ENCODE data around the gene NEFH.

Gene NEFH

GRCh38 chr22:29456211-29456671 lies 23.8 kb upstream of the NEFH start:
- Histone ChIP-seq H3K27ac (ENCODE audit: low read depth, low read length, poor library complexity, severe bottlenecking) (no peak overlapping the region), H2AFZ (ENCODE audit: low read length) (no peak overlapping the region), H3K4me3 (ENCODE audit: low read depth, low read length, poor library complexity, severe bottlenecking) (no peak overlapping the region), H3K36me3 (ENCODE audit: insufficient read depth, low read length) (no peaks in the 10 kb centered on the region), H3K9me3 (ENCODE audit: low read length) (no peaks in the 10 kb centered on the region), H3K9ac (ENCODE audit: low read length) (no peak overlapping the region), H3K4me2 (ENCODE audit: low read length) (no peak overlapping the region), H3K9me2 (ENCODE audit: low read depth, low read length) (no peaks in the 10 kb centered on the region), H3K4me1 (ENCODE audit: insufficient read depth, low read length, severe bottlenecking) (no peaks in the 10 kb centered on the region), H3K79me2 (ENCODE audit: insufficient read depth, low read length) (no peaks in the 10 kb centered on the region), H3F3A (ENCODE audit: insufficient read depth, low read length) (no peaks in the 10 kb centered on the region), H3K27me3 (ENCODE audit: insufficient read depth, low read length) (no peaks in the 10 kb centered on the region), H4K20me1 (ENCODE audit: insufficient read depth, low read length) (no peaks in the 10 kb centered on the region)
- no peak for TF ChIP-seq EZH2 (IDR thresholded peaks at IDR 0.05; ENCODE audit: borderline replicate concordance, low read length)
- TF ChIP-seq, protein P1, sequence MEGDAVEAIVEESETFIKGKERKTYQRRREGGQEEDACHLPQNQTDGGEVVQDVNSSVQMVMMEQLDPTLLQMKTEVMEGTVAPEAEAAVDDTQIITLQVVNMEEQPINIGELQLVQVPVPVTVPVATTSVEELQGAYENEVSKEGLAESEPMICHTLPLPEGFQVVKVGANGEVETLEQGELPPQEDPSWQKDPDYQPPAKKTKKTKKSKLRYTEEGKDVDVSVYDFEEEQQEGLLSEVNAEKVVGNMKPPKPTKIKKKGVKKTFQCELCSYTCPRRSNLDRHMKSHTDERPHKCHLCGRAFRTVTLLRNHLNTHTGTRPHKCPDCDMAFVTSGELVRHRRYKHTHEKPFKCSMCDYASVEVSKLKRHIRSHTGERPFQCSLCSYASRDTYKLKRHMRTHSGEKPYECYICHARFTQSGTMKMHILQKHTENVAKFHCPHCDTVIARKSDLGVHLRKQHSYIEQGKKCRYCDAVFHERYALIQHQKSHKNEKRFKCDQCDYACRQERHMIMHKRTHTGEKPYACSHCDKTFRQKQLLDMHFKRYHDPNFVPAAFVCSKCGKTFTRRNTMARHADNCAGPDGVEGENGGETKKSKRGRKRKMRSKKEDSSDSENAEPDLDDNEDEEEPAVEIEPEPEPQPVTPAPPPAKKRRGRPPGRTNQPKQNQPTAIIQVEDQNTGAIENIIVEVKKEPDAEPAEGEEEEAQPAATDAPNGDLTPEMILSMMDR (IDR thresholded peaks at IDR 0.05; ENCODE audit: low read length), result no peak

DNA sequence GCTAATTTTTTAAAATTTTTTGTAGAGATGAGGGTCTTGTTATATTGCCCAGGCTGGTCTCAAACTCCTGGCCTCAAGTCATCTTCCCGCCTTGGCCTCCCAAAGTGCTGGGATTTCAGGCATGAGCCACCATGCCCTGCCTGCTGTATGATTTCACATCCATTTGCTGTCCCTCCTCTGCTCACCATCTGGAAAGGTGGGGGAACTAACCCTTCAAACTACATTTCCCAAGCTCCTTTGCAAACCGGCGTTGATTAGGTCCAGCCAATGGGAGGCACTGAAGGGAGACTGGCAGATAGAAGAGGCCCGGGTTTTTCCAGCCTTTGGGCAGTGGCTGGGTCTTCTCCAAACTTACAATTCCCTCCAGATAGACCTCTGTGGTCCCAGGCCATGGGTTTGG lies 22.3 kb upstream of the NEFH start:
- no peaks in the 10 kb centered on the region for H3K27me3 ChIP-seq (ENCODE audit: insufficient read depth, low read length)
- no peak overlapping the region for H2AFZ ChIP-seq (ENCODE audit: low read length)
- no peaks in the 10 kb centered on the region for H3K4me1 ChIP-seq (ENCODE audit: insufficient read depth, low read length, severe bottlenecking)
- H3K4me2 ChIP-seq (ENCODE audit: low read length), result no peak overlapping the region
- no peaks in the 10 kb centered on the region for H3F3A ChIP-seq (ENCODE audit: insufficient read depth, low read length)
- no peaks in the 10 kb centered on the region for H3K9me2 ChIP-seq (ENCODE audit: low read depth, low read length)
- H3K9me3 ChIP-seq (ENCODE audit: low read length), result no peaks in the 10 kb centered on the region
- H4K20me1 ChIP-seq (ENCODE audit: insufficient read depth, low read length), result no peaks in the 10 kb centered on the region
- H3K79me2 ChIP-seq (ENCODE audit: insufficient read depth, low read length), result no peaks in the 10 kb centered on the region
- no peak overlapping the region for H3K9ac ChIP-seq (ENCODE audit: low read length)
- H3K27ac ChIP-seq (ENCODE audit: low read depth, low read length, poor library complexity, severe bottlenecking), result no peak overlapping the region
- H3K4me3 ChIP-seq (ENCODE audit: low read depth, low read length, poor library complexity, severe bottlenecking), result no peak overlapping the region
- TF ChIP-seq, protein P1 (IDR thresholded peaks at IDR 0.05; ENCODE audit: low read length), result no peak
- no peak for TF ChIP-seq EZH2 (IDR thresholded peaks at IDR 0.05; ENCODE audit: borderline replicate concordance, low read length)
- H3K36me3 ChIP-seq (ENCODE audit: insufficient read depth, low read length), result no peaks in the 10 kb centered on the region

DNA sequence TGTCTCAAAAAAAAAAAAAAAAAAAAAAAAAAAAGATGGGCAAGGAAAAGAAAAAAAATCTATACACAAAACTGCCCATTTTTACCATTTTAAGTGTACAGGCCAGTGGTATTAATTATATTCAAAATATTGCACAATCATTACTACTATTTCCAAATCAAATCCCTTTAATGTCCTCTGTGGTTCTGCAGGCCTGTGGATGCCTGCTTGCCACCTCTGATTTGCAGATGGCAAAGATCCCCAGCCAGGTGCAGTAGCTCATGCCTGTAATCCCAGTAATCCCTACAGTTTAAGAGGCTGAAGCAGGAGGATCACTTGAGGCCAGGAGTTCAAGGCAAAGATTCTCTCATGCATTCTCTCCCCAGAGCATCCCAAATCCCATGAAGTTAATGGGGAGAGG lies 21.5 kb upstream of the NEFH start:
- H3K9me2 ChIP-seq (ENCODE audit: low read depth, low read length), result no peaks in the 10 kb centered on the region
- no peak overlapping the region for H3K9ac ChIP-seq (ENCODE audit: low read length)
- H3K4me2 ChIP-seq (ENCODE audit: low read length), result no peak overlapping the region
- H3K4me3 ChIP-seq (ENCODE audit: low read depth, low read length, poor library complexity, severe bottlenecking), result no peak overlapping the region
- no peaks in the 10 kb centered on the region for H3K79me2 ChIP-seq (ENCODE audit: insufficient read depth, low read length)
- H4K20me1 ChIP-seq (ENCODE audit: insufficient read depth, low read length), result no peaks in the 10 kb centered on the region
- H3K27me3 ChIP-seq (ENCODE audit: insufficient read depth, low read length), result no peaks in the 10 kb centered on the region
- no peak overlapping the region for H2AFZ ChIP-seq (ENCODE audit: low read length)
- TF ChIP-seq EZH2 (IDR thresholded peaks at IDR 0.05; ENCODE audit: borderline replicate concordance, low read length), result no peak
- TF ChIP-seq, protein P1 (IDR thresholded peaks at IDR 0.05; ENCODE audit: low read length), result no peak
- no peaks in the 10 kb centered on the region for H3K4me1 ChIP-seq (ENCODE audit: insufficient read depth, low read length, severe bottlenecking)
- no peak overlapping the region for H3K27ac ChIP-seq (ENCODE audit: low read depth, low read length, poor library complexity, severe bottlenecking)
- H3K9me3 ChIP-seq (ENCODE audit: low read length), result no peaks in the 10 kb centered on the region
- H3F3A ChIP-seq (ENCODE audit: insufficient read depth, low read length), result no peaks in the 10 kb centered on the region
- H3K36me3 ChIP-seq (ENCODE audit: insufficient read depth, low read length), result no peaks in the 10 kb centered on the region

Data from OCI-LY1 (cell line).